PFSK-1 (cell line): ENCODE data around the gene RANBP10.

ENCODE experiments used
- FOXP2 ChIP-seq: optimal IDR thresholded peaks from 2 replicates; pipeline ENCODE3; 2011; ENCODE audit warnings: borderline replicate concordance, control low read depth, inconsistent platforms; ENCODE audit not compliant: insufficient read depth; ENCODE audit errors: extremely low read length, extremely low read depth
- POLR2AphosphoS5 ChIP-seq: IDR thresholded peaks from 2 replicates; pipeline ENCODE4 v1.6.1; 2012; ENCODE audit warnings: low read depth, mild to moderate bottlenecking, control low read depth, low read length, moderate library complexity
- REST ChIP-seq, 2 experiments: IDR thresholded peaks; 2 replicates each; pipeline versions ENCODE4 v1.6.1 to v1.8.0; 2011 to 2012; ENCODE audit warnings: low read depth in 2 of 2, low read length in 2 of 2, control low read depth in 1 of 2, inconsistent platforms in 1 of 2, mild to moderate bottlenecking in 1 of 2, moderate library complexity in 1 of 2; ENCODE audit not compliant: insufficient read depth in 1 of 2
- SIN3A ChIP-seq: IDR thresholded peaks from 2 replicates; pipeline ENCODE4 v1.6.1; 2012; ENCODE audit warnings: mild to moderate bottlenecking, low read length, moderate library complexity, borderline replicate concordance; ENCODE audit not compliant: insufficient read depth
- TAF1 ChIP-seq: IDR thresholded peaks from 2 replicates; pipeline ENCODE4 v1.6.1; 2012; ENCODE audit warnings: low read length, control low read depth, borderline replicate concordance; ENCODE audit not compliant: insufficient read depth

DNA sequence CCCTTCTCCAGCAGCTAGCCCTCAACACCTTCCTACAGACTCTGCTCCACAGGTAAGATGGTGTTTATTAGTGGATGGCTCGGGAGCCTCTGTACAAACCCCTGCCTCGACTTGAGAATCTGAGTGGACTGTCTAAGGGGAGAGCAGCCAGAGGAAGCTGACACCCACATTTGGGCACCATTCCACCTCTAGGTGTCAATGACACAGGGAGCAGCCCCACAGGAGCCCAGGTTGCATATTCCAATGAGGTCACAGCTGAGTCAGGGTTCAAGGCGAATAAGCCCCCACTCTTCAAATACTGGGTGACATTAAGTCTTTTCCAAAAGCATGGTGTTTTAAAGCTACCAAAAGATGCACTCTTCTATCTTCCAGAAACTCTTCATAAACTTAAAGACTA is 31.9 kb downstream of the RANBP10 start:
- no peak for TF ChIP-seq POLR2AphosphoS5
- TF ChIP-seq TAF1 = no peak
- TF ChIP-seq REST (IDR thresholded peaks at IDR 0.05; ENCODE audit: insufficient read depth in 1 of 2, low read depth in 2 of 2, low read length in 2 of 2) = no peak
- no peak for TF ChIP-seq FOXP2
- no peak for TF ChIP-seq SIN3A
